Activated CD4-positive, alpha-beta memory T cell treated with anti-CD3 and anti-CD28 coated beads, Interleukin-2, amount 10 ng/mL, durations not matched to agents 7 days and 5 days (primary cell): ENCODE data around the gene B4GALNT3. TPM values are rescaled to one million over a fixed set of nuclear protein-coding genes. Genes with fewer than 3 reads are reported as not detected.

ENCODE experiments used
- CTCF ChIA-PET: fragments of 350-600 bp; sonication (Branson Sonifier 250); formaldehyde crosslinking; loops from one replicate; lab custom pipeline; 2021; ENCODE audit warnings: antibody characterized with exemption, inconsistent platforms; lab: Charles Lee
- POLR2A ChIA-PET: fragments of 350-600 bp; sonication (Branson Sonifier 250); formaldehyde crosslinking; loops from one replicate; lab custom pipeline; 2021; ENCODE audit warnings: antibody characterized with exemption; lab: Charles Lee
- DNase-seq: peaks from one replicate; pipeline ENCODE4 v3.0.0-alpha.2; 2020
- H3K27ac Mint-ChIP-seq: one replicate; pipeline ENCODE4 v1.8.0; 2021; ENCODE audit warnings: mild to moderate bottlenecking, mixed read lengths
- H3K27me3 Mint-ChIP-seq: one replicate; pipeline ENCODE4 v1.8.0; 2021; ENCODE audit warnings: mixed read lengths
- H3K36me3 Mint-ChIP-seq: one replicate; pipeline ENCODE4 v1.8.0; 2021; ENCODE audit warnings: low read depth, mixed read lengths
- H3K4me1 Mint-ChIP-seq: one replicate; pipeline ENCODE4 v1.8.0; 2021; ENCODE audit warnings: mixed read lengths
- H3K4me3 Mint-ChIP-seq: one replicate; pipeline ENCODE4 v1.8.0; 2021; ENCODE audit warnings: mild to moderate bottlenecking, mixed read lengths
- H3K9me3 Mint-ChIP-seq: one replicate; pipeline ENCODE4 v1.8.0; 2021; ENCODE audit warnings: mixed read lengths
- total RNA-seq, 2 experiments: library from RNA; stranded (reverse); gene quantifications; one replicate each; pipeline ENCODE4 v1.2.3, GENCODE V29; 2021

Gene B4GALNT3
- total RNA-seq, 2 experiments from 2014 or later: 0.68 to 0.88 TPM

- no peaks in the 10 kb centered on the region for H3K36me3 Mint-ChIP-seq
- H3K27ac Mint-ChIP-seq: peak overlapping the region; percentile 80
- no peaks in the 10 kb centered on the region for H3K27me3 Mint-ChIP-seq
- H3K4me3 Mint-ChIP-seq: no peak overlapping the region
- POLR2A ChIA-PET: interaction anchor here (1.1 to 1.4 kb wide), 4 partner anchors 7 to 146 kb away, joined by 3 to 7 read pairs (median 4); no protein-coding TSS in a partner anchor
- no peak for DNase-seq
- CTCF ChIA-PET: interaction anchor here (2.7 to 4.1 kb wide), 2 partner anchors 32 to 142 kb away, joined by 14 to 41 read pairs; no protein-coding TSS in a partner anchor
- no peaks in the 10 kb centered on the region for H3K9me3 Mint-ChIP-seq
- peaks cover 52% of the 10 kb centered on the region for H3K4me1 Mint-ChIP-seq
Measured at GRCh38 chr12:608413-608812, 148.7 kb downstream of the B4GALNT3 start.

- ChIA-PET POLR2A (interaction anchor here (1.4 to 2.2 kb wide), 2 partner anchors 10 to 34 kb away, joined by 3 to 15 read pairs; no protein-coding TSS in a partner anchor), CTCF (interaction anchor here (0.6 to 4.1 kb wide), 4 partner anchors 32 to 184 kb away, joined by 3 to 41 read pairs (median 10); no protein-coding TSS in a partner anchor)
- Mint-ChIP-seq H3K4me3 (no peak overlapping the region), H3K27ac (no peak overlapping the region), H3K36me3 (no peaks in the 10 kb centered on the region), H3K9me3 (no peaks in the 10 kb centered on the region), H3K4me1 (peaks cover 52% of the 10 kb centered on the region), H3K27me3 (no peaks in the 10 kb centered on the region)
- no peak for DNase-seq
Measured at GRCh38 chr12:608921-609320, 149.2 kb downstream of the B4GALNT3 start.

- Mint-ChIP-seq H3K9me3 (no peaks in the 10 kb centered on the region), H3K36me3 (no peaks in the 10 kb centered on the region), H3K27ac (no peak overlapping the region), H3K4me1 (peaks cover 61% of the 10 kb centered on the region), H3K4me3 (no peak overlapping the region), H3K27me3 (no peaks in the 10 kb centered on the region)
- DNase-seq: no peak
- CTCF ChIA-PET: interaction anchor here (1.3 to 2.2 kb wide), 2 partner anchors 11 to 56 kb away, joined by 5 to 9 read pairs; no protein-coding TSS in a partner anchor
- POLR2A ChIA-PET: no interaction called here
Measured at GRCh38 chr12:611721-612120, 152.0 kb downstream of the B4GALNT3 start.

GRCh38 chr12:612293-612692, 152.6 kb downstream of the B4GALNT3 start:
- Mint-ChIP-seq H3K9me3 (no peaks in the 10 kb centered on the region), H3K4me1 (peaks cover 57% of the 10 kb centered on the region), H3K36me3 (no peaks in the 10 kb centered on the region), H3K27me3 (no peaks in the 10 kb centered on the region), H3K27ac (no peak overlapping the region), H3K4me3 (no peak overlapping the region)
- POLR2A ChIA-PET: no interaction called here
- DNase-seq: no peak
- CTCF ChIA-PET: interaction anchor here (2.2 to 4.3 kb wide), 2 partner anchors 11 to 139 kb away, joined by 5 to 42 read pairs; partner anchors contain the start of gene WNK1

GRCh38 chr12:612886-613285, 153.1 kb downstream of the B4GALNT3 start:
- H3K36me3 Mint-ChIP-seq: no peaks in the 10 kb centered on the region
- no peak overlapping the region for H3K27ac Mint-ChIP-seq
- CTCF ChIA-PET: interaction anchor here (2.2 to 4.3 kb wide), 3 partner anchors 10 to 142 kb away, joined by 5 to 42 read pairs (median 8); partner anchors contain the start of gene WNK1
- H3K27me3 Mint-ChIP-seq: no peaks in the 10 kb centered on the region
- POLR2A ChIA-PET: no interaction called here
- no peaks in the 10 kb centered on the region for H3K9me3 Mint-ChIP-seq
- no peak for DNase-seq
- peaks cover 51% of the 10 kb centered on the region for H3K4me1 Mint-ChIP-seq
- no peak overlapping the region for H3K4me3 Mint-ChIP-seq

Other genes with a start within 250 kb of the B4GALNT3 start
- not detected for gene SLC6A12, start 245.8 kb upstream of the B4GALNT3 start, total RNA-seq
- not detected for gene SLC6A13, start 197.1 kb upstream of the B4GALNT3 start, total RNA-seq
- gene KDM5A, start 70.6 kb upstream of the B4GALNT3 start, total RNA-seq: 10 to 100 TPM; 91.4 to 94.6 TPM
- 10 to 100 TPM; 11.6 to 13.4 TPM for gene CCDC77, start 58.3 kb upstream of the B4GALNT3 start, total RNA-seq
- 10 to 100 TPM; 13.1 to 13.5 TPM for gene NINJ2, start 203.5 kb downstream of the B4GALNT3 start, total RNA-seq